ENCODE data around the gene SCN2B.

DNA sequence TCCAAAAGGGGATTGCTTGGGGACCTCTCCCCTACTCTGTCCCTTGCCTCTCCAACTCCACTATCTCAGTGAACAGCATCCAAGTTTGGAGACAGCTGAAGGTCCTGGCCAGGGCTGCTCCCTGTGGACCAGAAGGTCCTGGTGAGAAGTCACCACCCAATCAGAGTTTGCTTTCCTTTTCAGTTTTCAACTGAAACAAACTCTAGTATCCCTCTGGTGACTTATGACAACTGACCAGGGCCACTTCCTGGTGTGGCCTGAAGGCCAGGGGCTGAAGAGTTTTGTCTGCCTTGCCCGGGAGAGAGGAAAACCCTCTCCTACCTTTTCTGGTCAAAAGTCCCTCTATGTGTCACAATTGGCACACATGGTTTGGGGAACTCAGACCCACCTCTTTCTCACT lies 43.3 kb upstream of the SCN2B start:
- TF ChIP-seq, protein P1, sequence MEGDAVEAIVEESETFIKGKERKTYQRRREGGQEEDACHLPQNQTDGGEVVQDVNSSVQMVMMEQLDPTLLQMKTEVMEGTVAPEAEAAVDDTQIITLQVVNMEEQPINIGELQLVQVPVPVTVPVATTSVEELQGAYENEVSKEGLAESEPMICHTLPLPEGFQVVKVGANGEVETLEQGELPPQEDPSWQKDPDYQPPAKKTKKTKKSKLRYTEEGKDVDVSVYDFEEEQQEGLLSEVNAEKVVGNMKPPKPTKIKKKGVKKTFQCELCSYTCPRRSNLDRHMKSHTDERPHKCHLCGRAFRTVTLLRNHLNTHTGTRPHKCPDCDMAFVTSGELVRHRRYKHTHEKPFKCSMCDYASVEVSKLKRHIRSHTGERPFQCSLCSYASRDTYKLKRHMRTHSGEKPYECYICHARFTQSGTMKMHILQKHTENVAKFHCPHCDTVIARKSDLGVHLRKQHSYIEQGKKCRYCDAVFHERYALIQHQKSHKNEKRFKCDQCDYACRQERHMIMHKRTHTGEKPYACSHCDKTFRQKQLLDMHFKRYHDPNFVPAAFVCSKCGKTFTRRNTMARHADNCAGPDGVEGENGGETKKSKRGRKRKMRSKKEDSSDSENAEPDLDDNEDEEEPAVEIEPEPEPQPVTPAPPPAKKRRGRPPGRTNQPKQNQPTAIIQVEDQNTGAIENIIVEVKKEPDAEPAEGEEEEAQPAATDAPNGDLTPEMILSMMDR (IDR thresholded peaks at IDR 0.05 in 2 of 3, conservative IDR thresholded peaks at IDR 0.05 in 1 of 3; ENCODE audit: control insufficient read depth in 2 of 3, extremely low read depth in 1 of 3, insufficient read depth in 1 of 3, low read depth in 3 of 3, low read length in 3 of 3), result no peak
- no peak for TF ChIP-seq EZH2 (IDR thresholded peaks at IDR 0.05; ENCODE audit: borderline replicate concordance, control insufficient read depth, low read depth, low read length)
- TF ChIP-seq JUND (IDR thresholded peaks at IDR 0.05; ENCODE audit: low read depth, low read length), result no peak
- TF ChIP-seq ESRRA (IDR thresholded peaks at IDR 0.05; ENCODE audit: low read length), result no peak
- TF ChIP-seq, protein P2, sequence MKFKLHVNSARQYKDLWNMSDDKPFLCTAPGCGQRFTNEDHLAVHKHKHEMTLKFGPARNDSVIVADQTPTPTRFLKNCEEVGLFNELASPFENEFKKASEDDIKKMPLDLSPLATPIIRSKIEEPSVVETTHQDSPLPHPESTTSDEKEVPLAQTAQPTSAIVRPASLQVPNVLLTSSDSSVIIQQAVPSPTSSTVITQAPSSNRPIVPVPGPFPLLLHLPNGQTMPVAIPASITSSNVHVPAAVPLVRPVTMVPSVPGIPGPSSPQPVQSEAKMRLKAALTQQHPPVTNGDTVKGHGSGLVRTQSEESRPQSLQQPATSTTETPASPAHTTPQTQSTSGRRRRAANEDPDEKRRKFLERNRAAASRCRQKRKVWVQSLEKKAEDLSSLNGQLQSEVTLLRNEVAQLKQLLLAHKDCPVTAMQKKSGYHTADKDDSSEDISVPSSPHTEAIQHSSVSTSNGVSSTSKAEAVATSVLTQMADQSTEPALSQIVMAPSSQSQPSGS (IDR thresholded peaks at IDR 0.05; ENCODE audit: low read length), result no peak
- TF ChIP-seq, protein P3, sequence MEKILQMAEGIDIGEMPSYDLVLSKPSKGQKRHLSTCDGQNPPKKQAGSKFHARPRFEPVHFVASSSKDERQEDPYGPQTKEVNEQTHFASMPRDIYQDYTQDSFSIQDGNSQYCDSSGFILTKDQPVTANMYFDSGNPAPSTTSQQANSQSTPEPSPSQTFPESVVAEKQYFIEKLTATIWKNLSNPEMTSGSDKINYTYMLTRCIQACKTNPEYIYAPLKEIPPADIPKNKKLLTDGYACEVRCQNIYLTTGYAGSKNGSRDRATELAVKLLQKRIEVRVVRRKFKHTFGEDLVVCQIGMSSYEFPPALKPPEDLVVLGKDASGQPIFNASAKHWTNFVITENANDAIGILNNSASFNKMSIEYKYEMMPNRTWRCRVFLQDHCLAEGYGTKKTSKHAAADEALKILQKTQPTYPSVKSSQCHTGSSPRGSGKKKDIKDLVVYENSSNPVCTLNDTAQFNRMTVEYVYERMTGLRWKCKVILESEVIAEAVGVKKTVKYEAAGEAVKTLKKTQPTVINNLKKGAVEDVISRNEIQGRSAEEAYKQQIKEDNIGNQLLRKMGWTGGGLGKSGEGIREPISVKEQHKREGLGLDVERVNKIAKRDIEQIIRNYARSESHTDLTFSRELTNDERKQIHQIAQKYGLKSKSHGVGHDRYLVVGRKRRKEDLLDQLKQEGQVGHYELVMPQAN (conservative IDR thresholded peaks at IDR 0.05), result no peak
